BJ (cell line): ENCODE results near the gene DZIP1L. TPM values are rescaled to one million over a fixed set of nuclear protein-coding genes. Genes with fewer than 3 reads are reported as not detected.

ENCODE experiments used
- CTCF ChIA-PET: fragments of 350-600 bp; formaldehyde crosslinking; extraction: SDS; loops from one replicate; lab custom pipeline; 2021; ENCODE audit warnings: antibody characterized with exemption, inconsistent platforms; lab: Yijun Ruan, JAX
- POLR2A ChIA-PET: fragments of 300-600 bp; sonication (Branson Sonifier 250); formaldehyde crosslinking; extraction: SDS; loops from one replicate; lab custom pipeline; 2021; ENCODE audit warnings: antibody characterized with exemption; lab: Charles Lee
- DNase-seq: peaks from one replicate; pipeline ENCODE4 v3.0.0-alpha.2; 2011; ENCODE audit warnings: low read depth
- H3K27me3 ChIP-seq: 2 replicates; pipeline ENCODE4 v1.6.0; 2011; ENCODE audit warnings: low read length; ENCODE audit not compliant: control insufficient read depth, insufficient read depth
- H3K36me3 ChIP-seq: 2 replicates; pipeline ENCODE4 v1.5.1; 2011; ENCODE audit warnings: low read length; ENCODE audit not compliant: control insufficient read depth, insufficient read depth
- H3K4me3 ChIP-seq: 2 replicates; pipeline ENCODE4 v1.5.1; 2011; ENCODE audit warnings: low read depth, mild to moderate bottlenecking, control low read depth, low read length
- CTCF ChIP-seq: IDR thresholded peaks from 2 replicates; pipeline ENCODE4 v1.5.1; 2011; ENCODE audit warnings: low read depth, mild to moderate bottlenecking, control low read depth, inconsistent platforms, low read length, moderate library complexity; ENCODE audit not compliant: insufficient read depth
- polyA plus RNA-seq: library from polyadenylated mRNA; depleted of rRNA; stranded (reverse); fragments of >200 nt; gene quantifications from 2 replicates; pipeline ENCODE4 v1.2.3, GENCODE V29; 2011

DZIP1L gene
- polyA plus RNA-seq, 1 experiment = 12.7 TPM

GRCh38 chr3:138034918-138035317, 80.5 kb downstream of the DZIP1L start:
- no peak for TF ChIP-seq CTCF
- Histone ChIP-seq H3K4me3 (no peak overlapping the region), H3K36me3 (peaks cover 3% of the 10 kb centered on the region), H3K27me3 (no peaks in the 10 kb centered on the region)
- POLR2A ChIA-PET = no interaction called here
- CTCF ChIA-PET = interaction anchor here (1.0 to 1.3 kb wide), 2 partner anchors 12 to 17 kb away, joined by 3 read pairs; no protein-coding TSS in a partner anchor
- DNase-seq = no peak

GRCh38 chr3:138033202-138033691, 82.2 kb downstream of the DZIP1L start:
- H3K27me3 ChIP-seq = no peaks in the 10 kb centered on the region
- no peak for DNase-seq
- peaks cover 3% of the 10 kb centered on the region for H3K36me3 ChIP-seq
- H3K4me3 ChIP-seq = no peak overlapping the region
- no peak for TF ChIP-seq CTCF
- CTCF ChIA-PET = interaction anchor here (1.5 to 2.0 kb wide), 2 partner anchors 12 to 19 kb away, joined by 4 to 9 read pairs; no protein-coding TSS in a partner anchor
- POLR2A ChIA-PET = no interaction called here

GRCh38 chr3:138032567-138032966, 82.8 kb downstream of the DZIP1L start:
- CTCF ChIA-PET = interaction anchor here (2.0 kb wide), 1 partner anchor 19 kb away, joined by 9 read pairs; no protein-coding TSS in a partner anchor
- Histone ChIP-seq H3K4me3 (no peak overlapping the region), H3K36me3 (peaks cover 3% of the 10 kb centered on the region), H3K27me3 (no peaks in the 10 kb centered on the region)
- no peak for TF ChIP-seq CTCF
- no peak for DNase-seq
- POLR2A ChIA-PET = no interaction called here

GRCh38 chr3:138031536-138031935, 83.9 kb downstream of the DZIP1L start:
- no peak for DNase-seq
- CTCF ChIA-PET = interaction anchor here (1.0 kb wide), 1 partner anchor 11 kb away, joined by 4 read pairs; no protein-coding TSS in a partner anchor
- no peaks in the 10 kb centered on the region for H3K27me3 ChIP-seq
- peaks cover 5% of the 10 kb centered on the region for H3K36me3 ChIP-seq
- no peak for TF ChIP-seq CTCF
- POLR2A ChIA-PET = no interaction called here
- H3K4me3 ChIP-seq = no peak overlapping the region

- Histone ChIP-seq H3K27me3 (no peaks in the 10 kb centered on the region), H3K4me3 (no peak overlapping the region), H3K36me3 (peaks cover 5% of the 10 kb centered on the region)
- ChIA-PET POLR2A (no interaction called here), CTCF (interaction anchor here (1.0 kb wide), 1 partner anchor 12 kb away, joined by 4 read pairs; no protein-coding TSS in a partner anchor)
- no peak for DNase-seq
- no peak for TF ChIP-seq CTCF
Observed at GRCh38 chr3:138030734-138031280, 84.6 kb downstream of the DZIP1L start.
